ENCODE data around the gene RPL26. TPM values are rescaled to one million over a fixed set of nuclear protein-coding genes. Genes with fewer than 3 reads are reported as not detected.
A peak's percentile ranks its signal among the peaks of the same experiment; 100 is the strongest.
"Not testable (repeated sequence)": the region's sequence is repeated elsewhere in the genome, so short reads cannot be mapped to it uniquely, and the experiment has no call there.

The RPL26 gene
- total RNA-seq, 1 donor from 2014 or later = 1,879 TPM

GRCh38 chr17:8354236-8354635 is 28.8 kb downstream of the RPL26 start:
- no peak for TF ChIP-seq CTCF (IDR thresholded peaks at IDR 0.05; ENCODE audit: unreplicated experiment)
- peaks cover 4% of the 10 kb centered on the region for H3K36me3 Mint-ChIP-seq
- H3K9me3 Mint-ChIP-seq = peaks cover 5% of the 10 kb centered on the region
- no peak for DNase-seq (ENCODE audit: low spot score in 2 of 2, unreplicated experiment in 2 of 2)
- no peak overlapping the region for H3K4me3 Mint-ChIP-seq
- H3K4me1 Mint-ChIP-seq = no peaks in the 10 kb centered on the region
- no peaks in the 10 kb centered on the region for H3K27me3 Mint-ChIP-seq (ENCODE audit: low read depth)
- H3K27ac Mint-ChIP-seq = no peak overlapping the region

GRCh38 chr17:8353736-8354135 is 29.3 kb downstream of the RPL26 start:
- H3K9me3 Mint-ChIP-seq = peaks cover 5% of the 10 kb centered on the region
- H3K27me3 Mint-ChIP-seq (ENCODE audit: low read depth) = no peaks in the 10 kb centered on the region
- H3K36me3 Mint-ChIP-seq = peaks cover 4% of the 10 kb centered on the region
- H3K4me3 Mint-ChIP-seq = no peak overlapping the region
- no peak for DNase-seq (ENCODE audit: low spot score in 2 of 2, unreplicated experiment in 2 of 2)
- H3K27ac Mint-ChIP-seq = no peak overlapping the region
- H3K4me1 Mint-ChIP-seq = no peaks in the 10 kb centered on the region
- no peak for TF ChIP-seq CTCF (IDR thresholded peaks at IDR 0.05; ENCODE audit: unreplicated experiment)

- DNase-seq (ENCODE audit: low spot score in 2 of 2, unreplicated experiment in 2 of 2) = no peak
- Mint-ChIP-seq H3K9me3 (no peaks in the 10 kb centered on the region), H3K27ac (no peak overlapping the region), H3K4me3 (no peak overlapping the region), H3K36me3 (no peaks in the 10 kb centered on the region), H3K27me3 (ENCODE audit: low read depth) (peaks cover 16% of the 10 kb centered on the region), H3K4me1 (peaks cover 7% of the 10 kb centered on the region)
- TF ChIP-seq CTCF (IDR thresholded peaks at IDR 0.05; ENCODE audit: unreplicated experiment) = no peak
Measured at GRCh38 chr17:8350339-8350738, 32.7 kb downstream of the RPL26 start.

- H3K27me3 Mint-ChIP-seq (ENCODE audit: low read depth) = peaks cover 23% of the 10 kb centered on the region
- not testable (repeated sequence) for DNase-seq (ENCODE audit: low spot score in 2 of 2, unreplicated experiment in 2 of 2); H3K4me1 Mint-ChIP-seq; H3K4me3 Mint-ChIP-seq; H3K9me3 Mint-ChIP-seq; H3K36me3 Mint-ChIP-seq; H3K27ac Mint-ChIP-seq
Measured at GRCh38 chr17:8347001-8347400, 36.0 kb downstream of the RPL26 start.

GRCh38 chr17:8345951-8346665 is 36.9 kb downstream of the RPL26 start:
- Mint-ChIP-seq H3K36me3 (no peaks in the 10 kb centered on the region), H3K27ac (peak overlapping the region; percentile 39), H3K4me1 (peaks cover 11% of the 10 kb centered on the region), H3K27me3 (ENCODE audit: low read depth) (peaks cover 23% of the 10 kb centered on the region), H3K9me3 (no peaks in the 10 kb centered on the region), H3K4me3 (no peak overlapping the region)
- no peak for TF ChIP-seq CTCF (IDR thresholded peaks at IDR 0.05; ENCODE audit: unreplicated experiment)
- DNase-seq (ENCODE audit: low spot score in 2 of 2, unreplicated experiment in 2 of 2) = no peak

- no peaks in the 10 kb centered on the region for H3K36me3 Mint-ChIP-seq
- peaks cover 11% of the 10 kb centered on the region for H3K4me1 Mint-ChIP-seq
- no peak for TF ChIP-seq CTCF (IDR thresholded peaks at IDR 0.05; ENCODE audit: unreplicated experiment)
- H3K27me3 Mint-ChIP-seq (ENCODE audit: low read depth) = peaks cover 23% of the 10 kb centered on the region
- no peak overlapping the region for H3K27ac Mint-ChIP-seq
- no peaks in the 10 kb centered on the region for H3K9me3 Mint-ChIP-seq
- no peak for DNase-seq (ENCODE audit: low spot score in 2 of 2, unreplicated experiment in 2 of 2)
- H3K4me3 Mint-ChIP-seq = no peak overlapping the region
Measured at GRCh38 chr17:8345052-8345690, 37.8 kb downstream of the RPL26 start.

Data from mesothelial cell of epicardium (in vitro differentiated cells).